SK-N-SH (cell line): ENCODE results near the gene NACC1. TPM values are rescaled to one million over a fixed set of nuclear protein-coding genes. Genes with fewer than 3 reads are reported as not detected.
A peak's percentile ranks its signal among the peaks of the same experiment; 100 is the strongest.

Experiments
- CTCF ChIA-PET: fragments of 300-600, 350-600 bp; formaldehyde crosslinking; extraction: SDS; loops from one replicate; lab custom pipeline; 2021; lab: Yijun Ruan, JAX
- POLR2A ChIA-PET: fragments of 350-600 bp; sonication (Branson Sonifier 250); formaldehyde crosslinking; extraction: SDS; loops from one replicate; lab custom pipeline; 2020; ENCODE audit warnings: antibody characterized with exemption, inconsistent platforms; lab: Yijun Ruan, JAX
- DNase-seq: peaks from one replicate; pipeline ENCODE4 v3.0.0; 2012
- H2AFZ ChIP-seq: fragments of 200-600 bp; sonication (generic); 2 replicates; pipeline ENCODE4 v1.8.1; 2016; ENCODE audit warnings: antibody characterized with exemption, mild to moderate bottlenecking, low read depth
- H3F3A ChIP-seq: fragments of 200-600 bp; sonication (generic); replicated peaks from 2 replicates; pipeline ENCODE3; 2016; ENCODE audit warnings: antibody characterized with exemption, mild to moderate bottlenecking; ENCODE audit not compliant: insufficient read depth
- H3K27ac ChIP-seq, 2 experiments: fragments of 200-500 bp in 1 of 2; fragments of 200-600 bp in 1 of 2; sonication (Bioruptor generic) in 1 of 2; sonication (generic), shearing (Covaris generic) in 1 of 2; 2 replicates each; pipeline versions ENCODE4 v1.5.1 to v1.6.1; 2014 to 2016; ENCODE audit warnings: low read depth in 2 of 2, inconsistent platforms in 1 of 2, low read length in 1 of 2, mild to moderate bottlenecking in 1 of 2, mixed read lengths in 1 of 2
- H3K27me3 ChIP-seq: fragments of 200-600 bp; sonication (generic), shearing (Covaris generic); 2 replicates; pipeline ENCODE4 v1.6.1; 2016; ENCODE audit warnings: mixed run types; ENCODE audit not compliant: insufficient read depth
- H3K36me3 ChIP-seq, 2 experiments: fragments of 200-500 bp in 1 of 2; fragments of 200-600 bp in 1 of 2; sonication (Bioruptor generic) in 1 of 2; sonication (generic) in 1 of 2; replicated peaks in 1 of 2; 2 replicates each; pipeline versions ENCODE3 to v1.5.1; 2014 to 2016; ENCODE audit warnings: low read length in 1 of 2, mild to moderate bottlenecking in 1 of 2; ENCODE audit not compliant: insufficient read depth in 2 of 2, control insufficient read depth in 1 of 2
- H3K4me1 ChIP-seq, 2 experiments: fragments of 200-500 bp in 1 of 2; fragments of 200-600 bp in 1 of 2; sonication (Bioruptor generic) in 1 of 2; sonication (generic), shearing (Covaris generic) in 1 of 2; 2 replicates each; pipeline versions ENCODE4 v1.5.1 to v1.6.1; 2014 to 2016; ENCODE audit warnings: low read depth in 1 of 2, low read length in 1 of 2, mixed run types in 1 of 2; ENCODE audit not compliant: insufficient read depth in 2 of 2, control insufficient read depth in 1 of 2
- H3K4me2 ChIP-seq: fragments of 200-600 bp; sonication (generic), shearing (Covaris generic); 2 replicates; pipeline ENCODE4 v1.6.1; 2017; ENCODE audit warnings: mixed run types
- H3K4me3 ChIP-seq, 2 experiments: fragments of 200-500 bp in 1 of 2; fragments of 200-600 bp in 1 of 2; sonication (Bioruptor generic) in 1 of 2; sonication (generic), shearing (Covaris generic) in 1 of 2; 2 replicates each; pipeline versions ENCODE4 v1.5.1 to v1.8.1; 2014 to 2016; ENCODE audit warnings: low read depth in 2 of 2, inconsistent platforms in 1 of 2, low read length in 1 of 2, mild to moderate bottlenecking in 1 of 2, mixed read lengths in 1 of 2, moderate library complexity in 1 of 2
- H3K79me2 ChIP-seq: fragments of 200-600 bp; sonication (generic); 2 replicates; pipeline ENCODE4 v1.8.1; 2017; ENCODE audit warnings: mild to moderate bottlenecking; ENCODE audit not compliant: insufficient read depth
- H3K9ac ChIP-seq: fragments of 200-600 bp; sonication (generic); 2 replicates; pipeline ENCODE4 v1.6.1; 2017; ENCODE audit warnings: mixed run types
- H3K9me2 ChIP-seq: fragments of 200-600 bp; sonication (generic); 2 replicates; pipeline ENCODE4 v1.6.1; 2017; ENCODE audit warnings: mixed run types
- H3K9me3 ChIP-seq: fragments of 200-600 bp; sonication (generic); 2 replicates; pipeline ENCODE4 v1.6.1; 2017; ENCODE audit warnings: mixed run types, mild to moderate bottlenecking, moderate library complexity
- H4K20me1 ChIP-seq: fragments of 200-600 bp; sonication (generic); 2 replicates; pipeline ENCODE4 v1.6.1; 2017; ENCODE audit warnings: mild to moderate bottlenecking, mixed run types; ENCODE audit not compliant: insufficient read depth
- CTCF ChIP-seq: fragments of 200-600 bp; sonication (generic); IDR thresholded peaks from 2 replicates; pipeline ENCODE4 v1.6.1; 2017; ENCODE audit warnings: antibody characterized with exemption, mild to moderate bottlenecking, moderate library complexity
- EP300 ChIP-seq, 2 experiments: IDR thresholded peaks; 2 replicates each; pipeline versions ENCODE4 v1.4.0 to v1.6.1; 2012; ENCODE audit warnings: borderline replicate concordance in 1 of 2, low read depth in 1 of 2, low read length in 1 of 2
- FOXM1 ChIP-seq: IDR thresholded peaks from 2 replicates; pipeline ENCODE4 v1.4.0; 2012; ENCODE audit warnings: low read depth, mild to moderate bottlenecking
- GABPA ChIP-seq: IDR thresholded peaks from 2 replicates; pipeline ENCODE4 v1.4.0; 2012; ENCODE audit warnings: low read depth, mild to moderate bottlenecking
- MAX ChIP-seq: IDR thresholded peaks from 2 replicates; pipeline ENCODE4 v1.4.0; 2012; ENCODE audit warnings: low read depth
- MEF2A ChIP-seq: IDR thresholded peaks from 2 replicates; pipeline ENCODE4 v1.4.0; 2012; ENCODE audit warnings: low read depth, borderline replicate concordance
- NFIC ChIP-seq: IDR thresholded peaks from 2 replicates; pipeline ENCODE4 v1.4.0; 2012; ENCODE audit warnings: borderline replicate concordance
- RAD21 ChIP-seq: IDR thresholded peaks from 2 replicates; pipeline ENCODE4 v1.6.1; 2012; ENCODE audit warnings: mild to moderate bottlenecking, low read length
- REST ChIP-seq: IDR thresholded peaks from 2 replicates; pipeline ENCODE4 v1.6.1; 2012; ENCODE audit warnings: mild to moderate bottlenecking, low read depth, low read length, moderate library complexity
- SIN3A ChIP-seq: IDR thresholded peaks from 2 replicates; pipeline ENCODE4 v1.6.1; 2012; ENCODE audit warnings: low read depth, mild to moderate bottlenecking, low read length, moderate library complexity, borderline replicate concordance
- TAF1 ChIP-seq: IDR thresholded peaks from 2 replicates; pipeline ENCODE4 v1.6.1; 2012; ENCODE audit warnings: low read depth, mild to moderate bottlenecking, low read length, moderate library complexity, borderline replicate concordance
- TCF12 ChIP-seq: IDR thresholded peaks from 2 replicates; pipeline ENCODE4 v1.4.0; 2012
- YY1 ChIP-seq: IDR thresholded peaks from 2 replicates; pipeline ENCODE4 v1.4.0; 2012; ENCODE audit warnings: low read depth, mild to moderate bottlenecking
- WGBS: methylation state at CpG from one replicate; pipeline ENCODE4 v1.1.6; 2017; ENCODE audit warnings: low lambda C conversion rate; 5-methylcytosine and 5-hydroxymethylcytosine counted together
- polyA plus RNA-seq, 3 experiments: library from polyadenylated mRNA; depleted of rRNA; stranded (reverse); fragments of >200 nt; gene quantifications; 2 replicates each; pipeline ENCODE4 v1.2.3, GENCODE V29; 2012

The NACC1 gene
- polyA plus RNA-seq, 1 of the 3 experiments (the other 2 are of a cell fraction), result 127 TPM

GRCh38 chr19:13112555-13112954 lies 5.5 kb upstream of the NACC1 start:
- H3K9ac ChIP-seq, result no peak overlapping the region
- TF ChIP-seq GABPA (no peak), NFIC (no peak), RAD21 (no peak), REST (no peak), TCF12 (no peak), YY1 (no peak), SIN3A (no peak), FOXM1 (no peak), TAF1 (no peak)
- TF ChIP-seq, all 33 proteins: peak for 0
- CTCF ChIA-PET, result interaction anchor here (1.0 to 1.4 kb wide), 2 partner anchors 16 to 19 kb away, joined by 3 to 4 read pairs; no protein-coding TSS in a partner anchor
- H2AFZ ChIP-seq, result no peak overlapping the region
- H3K4me1 ChIP-seq, result peaks cover 6 to 16% of the 10 kb centered on the region in 2 experiments; a peak in 2 of 4 replicates
- peaks cover 2% of the 10 kb centered on the region for H3F3A ChIP-seq
- POLR2A ChIA-PET, result no interaction called here
- no peaks in the 10 kb centered on the region for H3K9me3 ChIP-seq
- DNase-seq, result no peak
- no peaks in the 10 kb centered on the region for H3K27me3 ChIP-seq
- H3K4me3 ChIP-seq, result no peak overlapping the region
- no peaks in the 10 kb centered on the region for H4K20me1 ChIP-seq
- H3K4me2 ChIP-seq, result no peak overlapping the region
- no peaks in the 10 kb centered on the region for H3K9me2 ChIP-seq
- peaks cover 21% of the 10 kb centered on the region for H3K79me2 ChIP-seq
- peaks cover 14 to 16% of the 10 kb centered on the region in 2 experiments for H3K36me3 ChIP-seq
- 100% methylated on average over 7 of the region's 10 CpGs for WGBS
- no peak overlapping the region for H3K27ac ChIP-seq

GRCh38 chr19:13115936-13116281 lies 2.2 kb upstream of the NACC1 start:
- Histone ChIP-seq H3K4me1 (peaks cover 22 to 27% of the 10 kb centered on the region in 2 experiments; a peak in 2 of 4 replicates), H3K9ac (peak overlapping the region; percentile 91), H2AFZ (no peak overlapping the region), H3K9me3 (no peaks in the 10 kb centered on the region), H4K20me1 (peaks cover 21% of the 10 kb centered on the region), H3F3A (peaks cover 4% of the 10 kb centered on the region), H3K4me2 (peak overlapping the region; percentile 80), H3K27ac (peak overlapping the region in 1 of 2 experiments; percentile 65; a peak in 2 of 4 replicates), H3K27me3 (no peaks in the 10 kb centered on the region), H3K79me2 (peaks cover 52% of the 10 kb centered on the region), H3K9me2 (no peaks in the 10 kb centered on the region), H3K4me3 (peak overlapping the region; percentile 94 to 97), H3K36me3 (peaks cover 7 to 12% of the 10 kb centered on the region in 2 experiments)
- POLR2A ChIA-PET, result no interaction called here
- CTCF ChIA-PET, result interaction anchor here (0.9 to 4.0 kb wide), 3 partner anchors 11 to 22 kb away, joined by 3 to 20 read pairs (median 10); partner anchors contain the start of gene LYL1
- no peak for TF ChIP-seq CTCF
- TF ChIP-seq EP300 (IDR thresholded peaks at IDR 0.05; ENCODE audit: borderline replicate concordance in 1 of 2, low read depth in 1 of 2, low read length in 1 of 2), result no peak
- TF ChIP-seq TAF1, result no peak
- TF ChIP-seq TCF12, result no peak
- no peak for TF ChIP-seq MEF2A
- no peak for TF ChIP-seq MAX
- no peak for TF ChIP-seq REST
- no peak for DNase-seq
- WGBS, result no CpG with 5 or more reads among the region's 18 CpGs
